Inflammatory macrophage treated with lipopolysaccharide for 1 hour (primary cell): ENCODE measurements around the gene PALLD.
"Not testable (repeated sequence)": the region's sequence is repeated elsewhere in the genome, so short reads cannot be mapped to it uniquely, and the experiment has no call there.

Experiments used
- DNase-seq, 2 donors: peaks; one replicate each; pipeline ENCODE4 v3.0.0-alpha.2; 2020 to 2022

PALLD gene

DNA sequence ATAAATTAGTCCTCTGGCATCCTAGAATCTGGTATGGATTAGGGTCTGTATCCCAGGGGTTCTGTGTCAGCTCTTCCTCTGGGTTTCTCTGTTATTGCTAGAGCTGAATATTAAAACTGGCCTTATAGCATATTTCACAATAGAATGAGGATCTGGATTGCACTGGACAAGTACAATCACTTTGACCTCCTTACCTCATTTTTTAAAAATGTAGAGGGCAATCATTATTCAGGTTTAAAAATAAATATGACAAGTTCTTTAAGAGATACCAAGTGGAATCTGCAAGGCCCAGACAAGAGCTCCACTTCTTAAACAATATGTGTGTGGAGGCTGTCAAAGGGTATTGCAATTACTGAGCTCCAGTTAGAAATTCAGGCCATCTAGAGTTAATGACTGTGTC lies 1.4 kb downstream of the PALLD start:
- peak in 1 of 2 donors; percentile 27 for DNase-seq

DNA sequence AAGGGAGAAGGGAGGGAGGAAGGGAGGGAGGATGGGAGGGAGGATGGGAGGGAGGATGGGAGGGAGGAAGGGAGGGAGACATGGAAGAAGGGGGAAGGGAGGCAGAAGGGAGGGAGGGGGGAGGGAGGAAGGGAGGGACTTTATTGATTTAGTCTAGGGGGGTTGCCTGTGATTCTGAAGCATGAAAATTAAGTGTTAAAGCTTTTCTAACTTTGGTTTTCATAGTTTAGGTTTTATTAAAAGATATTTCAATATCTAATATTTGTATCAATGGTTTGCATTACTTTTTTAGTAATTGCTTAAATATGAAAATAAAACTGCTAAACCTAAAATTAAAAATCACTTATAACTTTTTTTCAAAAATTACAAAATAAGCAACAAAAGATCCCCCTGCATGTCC lies 2.4 kb downstream of the PALLD start:
- DNase-seq: no peak

GRCh38 chr4:168501407-168501806 lies 4.6 kb downstream of the PALLD start:
- no peak for DNase-seq

DNA sequence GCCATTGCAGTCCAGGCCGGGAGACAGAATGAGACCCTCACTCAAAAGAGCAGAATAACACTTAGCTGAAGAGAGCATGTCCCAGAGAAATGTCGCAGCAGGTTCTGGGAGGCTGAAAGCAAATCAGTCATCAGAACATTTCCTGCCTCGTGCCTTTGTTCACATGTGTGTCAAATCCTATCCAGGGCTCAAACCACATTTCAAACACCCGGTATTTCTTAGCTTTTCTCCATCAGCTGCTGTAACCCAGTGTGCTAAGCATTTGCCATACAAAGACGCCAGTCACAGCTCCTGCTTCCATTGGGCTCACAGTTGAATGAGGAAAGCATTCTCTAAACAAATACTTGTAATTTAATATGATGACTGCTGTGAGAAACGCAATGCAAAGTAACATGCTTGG lies 6.0 kb downstream of the PALLD start:
- DNase-seq: no peak

DNA sequence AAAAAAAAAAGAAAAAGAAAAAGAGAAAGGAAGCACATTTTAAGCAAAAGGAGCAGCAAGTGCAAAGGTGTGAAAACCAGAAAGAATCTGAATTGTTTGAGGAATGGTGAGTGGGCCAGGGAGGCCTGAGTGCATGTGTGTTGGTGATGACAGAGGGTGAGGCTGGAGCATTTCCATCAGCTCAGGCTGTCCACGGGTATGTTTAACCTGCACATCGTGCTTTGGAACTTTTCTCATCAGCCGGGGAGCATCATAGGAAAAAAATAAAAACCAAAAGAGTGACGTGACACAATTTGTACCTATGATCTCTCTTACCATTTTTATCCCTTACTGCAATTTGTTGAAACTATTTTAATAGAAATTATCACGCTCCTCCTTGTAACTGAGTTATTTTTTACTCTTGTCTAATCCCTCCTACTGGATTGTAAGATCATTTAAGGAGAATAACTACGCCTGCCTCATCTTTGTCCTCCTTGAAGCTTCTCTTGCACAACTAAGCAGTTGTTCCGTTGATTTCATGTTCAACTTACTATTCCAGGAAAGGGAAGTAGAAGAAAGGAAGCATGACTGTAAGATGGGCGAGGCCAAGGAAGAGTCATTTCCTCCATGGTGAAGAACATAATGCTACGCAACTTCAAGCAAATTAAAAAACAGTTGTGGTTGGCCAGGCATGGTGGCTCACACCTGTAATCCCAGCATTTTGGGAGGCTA lies 7.0 kb downstream of the PALLD start:
- peak; percentile 93 to 96 for DNase-seq

DNA sequence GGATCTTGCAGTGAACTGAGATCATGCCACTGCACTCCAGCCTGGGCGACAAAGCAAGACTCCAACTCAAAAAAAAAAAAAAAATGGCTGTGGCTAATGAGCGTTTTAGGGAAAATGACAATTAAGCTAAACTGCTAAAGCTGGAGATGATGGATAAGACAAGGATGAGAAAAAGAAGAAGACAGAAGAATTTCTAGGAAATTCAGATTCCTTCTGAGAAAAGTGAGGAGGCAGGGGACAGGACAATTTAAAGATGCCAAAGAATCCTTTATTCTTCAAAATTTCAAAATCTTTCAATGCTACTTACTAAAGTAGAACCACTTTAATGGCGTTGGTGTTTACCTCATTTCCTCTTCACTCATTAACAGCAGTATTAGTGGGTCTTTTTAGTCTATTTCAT lies 7.7 kb downstream of the PALLD start:
- no peak for DNase-seq

GRCh38 chr4:168506014-168506413 lies 9.2 kb downstream of the PALLD start:
- peak; percentile 43 to 56 for DNase-seq

DNA sequence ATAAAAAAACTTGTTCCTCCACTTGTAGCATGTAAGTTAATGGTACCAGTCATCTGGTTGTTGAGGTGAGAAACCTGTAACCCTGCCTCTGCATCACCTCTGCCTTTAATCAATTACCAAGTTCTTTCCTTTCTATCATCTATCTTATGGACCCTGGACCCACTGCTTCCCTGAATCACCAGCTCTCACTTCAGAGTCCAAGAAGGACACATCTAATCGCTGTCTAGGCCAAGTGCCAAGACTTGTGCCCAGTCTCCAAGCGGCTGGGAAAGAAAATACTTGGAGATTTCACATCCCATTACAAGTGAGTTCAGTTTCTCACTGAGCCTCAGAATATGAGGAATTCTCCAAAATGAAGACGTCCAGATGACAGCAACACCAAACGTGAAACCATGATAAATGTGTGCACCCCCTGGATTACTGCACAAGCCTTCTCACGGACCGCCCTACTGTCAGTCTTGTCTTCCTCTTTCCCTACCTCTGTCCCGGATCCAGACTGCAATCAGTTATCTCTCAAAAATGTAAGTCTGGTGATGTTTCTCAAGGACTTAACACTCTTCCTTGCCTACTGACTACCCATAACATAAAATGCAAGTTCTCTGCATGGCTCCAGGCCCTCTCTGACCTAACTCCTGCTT lies 10.4 kb downstream of the PALLD start:
- no peak for DNase-seq

- DNase-seq: no peak
These were observed 11.8 kb downstream of the PALLD start for GRCh38 chr4:168508683-168509082.

GRCh38 chr4:168509786-168510185 lies 12.9 kb downstream of the PALLD start:
- peak; percentile 97 to 99 for DNase-seq

DNA sequence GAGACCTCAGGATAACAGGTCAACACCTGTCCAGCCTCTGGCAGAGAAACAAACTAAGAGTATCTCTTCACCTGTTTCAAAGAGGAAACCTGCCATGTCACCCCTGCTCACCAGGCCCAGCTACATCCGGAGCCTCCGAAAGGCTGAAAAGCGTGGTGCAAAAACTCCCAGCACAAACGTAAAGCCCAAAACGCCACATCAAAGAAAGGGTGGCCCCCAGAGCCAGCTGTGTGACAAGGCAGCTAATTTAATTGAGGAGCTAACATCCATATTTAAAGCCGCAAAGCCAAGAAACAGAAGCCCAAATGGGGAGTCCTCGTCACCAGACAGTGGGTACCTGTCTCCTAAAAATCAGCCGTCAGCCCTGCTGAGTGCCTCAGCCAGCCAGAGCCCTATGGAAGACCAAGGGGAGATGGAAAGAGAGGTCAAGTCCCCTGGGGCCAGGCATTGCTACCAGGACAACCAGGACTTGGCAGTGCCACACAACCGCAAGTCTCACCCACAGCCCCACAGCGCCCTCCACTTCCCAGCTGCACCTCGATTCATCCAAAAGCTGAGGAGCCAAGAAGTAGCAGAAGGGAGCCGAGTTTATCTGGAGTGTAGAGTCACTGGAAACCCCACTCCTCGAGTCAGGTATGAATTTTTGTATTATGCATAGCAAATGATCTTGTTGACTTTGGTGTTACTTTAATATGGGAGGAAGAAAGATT lies 15.1 kb downstream of the PALLD start:
- no peak for DNase-seq

GRCh38 chr4:168513826-168514225 lies 17.0 kb downstream of the PALLD start:
- not testable (repeated sequence) for DNase-seq

GRCh38 chr4:168514249-168514852 lies 17.5 kb downstream of the PALLD start:
- DNase-seq: peak; percentile 28 to 83

DNA sequence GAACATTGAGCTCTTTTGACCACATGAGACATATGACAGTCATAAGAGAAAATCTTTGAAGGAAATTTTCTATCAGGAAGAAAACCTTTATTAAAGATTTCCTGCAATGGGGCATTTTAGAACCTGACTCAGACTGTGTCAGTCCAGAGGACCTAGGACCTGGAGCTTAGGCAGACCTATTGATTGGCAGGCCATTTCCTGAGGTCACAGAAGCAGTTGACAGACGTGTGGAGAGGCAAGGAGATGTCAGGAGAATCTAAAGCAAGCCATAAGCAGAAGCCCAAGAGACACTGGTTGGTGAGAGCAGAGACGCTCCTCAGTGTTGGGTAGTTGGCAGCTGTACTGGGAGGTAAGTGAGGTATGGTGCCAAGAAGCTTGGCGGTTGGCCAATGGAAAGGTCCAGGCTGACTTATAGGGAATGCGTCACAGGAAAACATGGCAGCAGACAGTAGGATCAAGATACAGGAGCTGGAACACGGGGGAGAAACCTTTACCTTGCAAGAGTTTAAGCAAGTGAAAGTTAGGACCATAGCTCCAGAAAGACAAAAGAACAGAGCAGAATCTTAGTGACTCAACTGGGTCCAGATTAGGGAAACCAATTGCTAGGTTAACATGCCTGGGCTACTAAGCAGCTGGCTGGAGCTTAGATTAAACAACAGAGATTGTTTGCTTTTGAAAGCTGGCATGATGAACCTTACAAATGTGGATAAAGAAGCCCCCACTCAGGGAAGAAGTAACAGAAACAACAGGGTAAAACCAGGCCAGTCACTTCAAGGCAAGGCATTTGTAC lies 18.6 kb downstream of the PALLD start:
- DNase-seq: no peak

GRCh38 chr4:168516841-168517240 lies 20.0 kb downstream of the PALLD start:
- no peak for DNase-seq

- DNase-seq: no peak
These were observed 22.7 kb downstream of the PALLD start for GRCh38 chr4:168519576-168519975.

DNA sequence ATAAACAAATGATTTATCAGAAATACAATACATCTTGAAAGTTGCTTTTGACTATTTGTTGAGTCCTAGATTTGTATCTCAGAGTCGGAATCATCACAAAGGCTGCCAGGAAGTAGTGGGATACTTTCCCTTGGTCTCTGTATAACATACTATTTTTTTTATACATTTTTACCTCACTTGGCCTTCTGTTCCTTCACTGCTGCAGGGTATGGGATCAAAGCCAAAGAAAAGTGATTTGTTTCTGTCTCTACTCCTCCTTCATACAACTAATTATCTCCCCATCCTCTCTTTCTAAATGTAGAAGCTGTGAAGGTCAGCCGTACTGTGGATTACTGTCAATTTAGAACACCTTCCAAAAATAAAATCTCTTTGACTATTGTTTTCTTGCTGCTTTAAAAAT lies 24.9 kb downstream of the PALLD start:
- no peak for DNase-seq

DNA sequence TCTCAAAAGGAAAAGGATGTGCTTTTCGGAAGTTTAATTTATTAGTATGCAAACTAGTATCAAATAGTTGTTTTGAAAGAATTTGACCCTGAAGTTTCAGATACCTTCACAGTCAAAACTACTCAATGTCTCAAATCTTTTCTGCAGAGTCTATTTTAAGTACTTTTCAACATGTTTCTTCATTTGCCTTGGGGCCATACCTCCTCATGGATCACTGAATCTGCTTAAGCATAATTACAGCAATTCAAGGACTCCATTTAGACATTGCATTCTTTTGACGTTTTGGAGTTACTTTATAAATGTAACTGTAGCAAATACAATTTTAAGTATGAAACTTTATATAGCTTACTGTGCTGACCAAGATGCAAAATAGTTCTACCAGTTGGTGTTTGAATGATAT lies 25.5 kb downstream of the PALLD start:
- DNase-seq: no peak

- DNase-seq: no peak
These were observed 26.1 kb downstream of the PALLD start for GRCh38 chr4:168522829-168523489.

GRCh38 chr4:168524006-168524405 lies 27.2 kb downstream of the PALLD start:
- DNase-seq: no peak

DNA sequence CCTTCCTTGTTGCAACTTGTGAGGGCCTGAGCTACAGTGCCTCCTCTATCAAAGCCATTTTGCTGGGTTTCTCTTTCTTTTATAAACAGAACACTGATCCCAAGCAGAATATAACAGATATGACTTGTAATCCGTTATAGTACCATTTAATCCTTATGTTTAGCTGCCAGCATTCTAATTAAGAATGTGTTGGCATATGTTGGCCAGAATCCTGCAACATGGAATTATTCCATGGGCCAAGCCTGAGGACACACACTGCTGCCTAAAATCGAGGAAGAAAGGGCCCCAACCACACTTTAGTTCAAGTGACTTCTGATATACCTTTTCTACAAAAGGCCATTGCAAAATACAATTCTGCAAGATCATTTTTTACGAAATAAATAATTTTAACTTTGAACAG lies 28.0 kb downstream of the PALLD start:
- DNase-seq: no peak

GRCh38 chr4:168527560-168527959 lies 30.7 kb downstream of the PALLD start:
- no peak for DNase-seq
